ENCODE data around the gene NF1.

GRCh38 chr17:31424944-31425281 is 330.1 kb downstream of the NF1 start:
- no peak for TF ChIP-seq TCF7L2 (IDR thresholded peaks at IDR 0.05; ENCODE audit: borderline replicate concordance, low read depth, low read length)
- TF ChIP-seq ZNF777 (tag by site-specific recombination; IDR thresholded peaks at IDR 0.05; ENCODE audit: borderline replicate concordance): no peak
- no peak for TF ChIP-seq ZSCAN23 (tag by site-specific recombination; IDR thresholded peaks at IDR 0.05)
- TF ChIP-seq KLF9 (tag by site-specific recombination; IDR thresholded peaks at IDR 0.05; ENCODE audit: low read depth): no peak
- TF ChIP-seq ZNF677 (tag by site-specific recombination; IDR thresholded peaks at IDR 0.05): no peak
- TF ChIP-seq ZFP3 (tag by site-specific recombination; IDR thresholded peaks at IDR 0.05; ENCODE audit: low read depth): no peak
- no peak for TF ChIP-seq YY1 (tag by site-specific recombination; IDR thresholded peaks at IDR 0.05)
- no peak for TF ChIP-seq ZSCAN16 (tag by site-specific recombination; IDR thresholded peaks at IDR 0.05)
- TF ChIP-seq ZBTB26 (tag by site-specific recombination; optimal IDR thresholded peaks at IDR 0.05): no peak
- TF ChIP-seq ZNF629 (tag by site-specific recombination; IDR thresholded peaks at IDR 0.05): no peak
- TF ChIP-seq PRDM10 (tag by site-specific recombination; IDR thresholded peaks at IDR 0.05): no peak
- TF ChIP-seq ZNF398 (tag by site-specific recombination; IDR thresholded peaks at IDR 0.05): no peak

All from HEK293 (cell line).